DMS153 (cell line): ENCODE data around the gene TEX44.
"Not testable (repeated sequence)": the region's sequence is repeated elsewhere in the genome, so short reads cannot be mapped to it uniquely, and the experiment has no call there.

Source experiments
- DNase-seq: peaks from one replicate; lab custom pipeline; 2025; lab: John Stamatoyannopoulos, UW

The TEX44 gene

GRCh38 chr2:231592636-231593145 lies at the start of gene TEX44:
TEX44 (plus strand) TSS chr2:231592864; CDS start chr2:231592952, 88 bp downstream.
- no peak for DNase-seq

- no peak for DNase-seq
Observed at GRCh38 chr2:231545105-231545902, 47.4 kb upstream of the TEX44 start.

- no peak for DNase-seq
Observed at GRCh38 chr2:231546014-231546715, 46.5 kb upstream of the TEX44 start.

GRCh38 chr2:231547315-231548110 lies 45.2 kb upstream of the TEX44 start:
- no peak for DNase-seq

GRCh38 chr2:231548752-231549151 lies 43.9 kb upstream of the TEX44 start:
- DNase-seq, result no peak

GRCh38 chr2:231549446-231550239 lies 43.0 kb upstream of the TEX44 start:
- no peak for DNase-seq

GRCh38 chr2:231552752-231553151 lies 39.9 kb upstream of the TEX44 start:
- no peak for DNase-seq

- DNase-seq, result no peak
Observed at GRCh38 chr2:231554327-231554726, 38.3 kb upstream of the TEX44 start.

- DNase-seq, result no peak
Observed at GRCh38 chr2:231554748-231555545, 37.7 kb upstream of the TEX44 start.

GRCh38 chr2:231556496-231556895 lies 36.2 kb upstream of the TEX44 start:
- DNase-seq, result not testable (repeated sequence)

GRCh38 chr2:231556981-231557380 lies 35.7 kb upstream of the TEX44 start:
- no peak for DNase-seq

- DNase-seq, result peak; percentile 46
Observed at GRCh38 chr2:231557571-231558217, 35.0 kb upstream of the TEX44 start.

GRCh38 chr2:231563378-231563961 lies 29.2 kb upstream of the TEX44 start:
- DNase-seq, result peak; percentile 27

- DNase-seq, result no peak
Observed at GRCh38 chr2:231565887-231566594, 26.6 kb upstream of the TEX44 start.

GRCh38 chr2:231567159-231567558 lies 25.5 kb upstream of the TEX44 start:
- no peak for DNase-seq

GRCh38 chr2:231568098-231568784 lies 24.4 kb upstream of the TEX44 start:
- DNase-seq, result no peak

- no peak for DNase-seq
Observed at GRCh38 chr2:231568785-231569435, 23.8 kb upstream of the TEX44 start.

- DNase-seq, result not testable (repeated sequence)
Observed at GRCh38 chr2:231570915-231571314, 21.7 kb upstream of the TEX44 start.
